GM21381 (cell line): Measurements from ENCODE around the gene LEFTY1.
"Not testable (repeated sequence)": the region's sequence is repeated elsewhere in the genome, so short reads cannot be mapped to it uniquely, and the experiment has no call there.

Experiments
- ATAC-seq: cut with Tn5 transposase; IDR thresholded peaks from one replicate; pipeline ENCODE4 v1.9.1; 2021; ENCODE audit warnings: mild to moderate bottlenecking, moderate library complexity; ENCODE audit not compliant: unreplicated experiment

LEFTY1 gene

GRCh38 chr1:225888898-225889601 lies at the start of gene LEFTY1:
Gene LEFTY1, minus strand, starts transcription at chr1:225889146. Its CDS starts 80 bp downstream, at chr1:225889066.
- no peak for ATAC-seq

GRCh38 chr1:225937048-225937968 lies 48.4 kb upstream of the LEFTY1 start:
- no peak for ATAC-seq

- ATAC-seq: no peak
These were observed 47.6 kb upstream of the LEFTY1 start for GRCh38 chr1:225936523-225936922.

- ATAC-seq: not testable (repeated sequence)
These were observed 47.1 kb upstream of the LEFTY1 start for GRCh38 chr1:225936086-225936485.

GRCh38 chr1:225934711-225935110 lies 45.8 kb upstream of the LEFTY1 start:
- no peak for ATAC-seq

GRCh38 chr1:225933072-225933471 lies 44.1 kb upstream of the LEFTY1 start:
- ATAC-seq: no peak

- no peak for ATAC-seq
These were observed 42.6 kb upstream of the LEFTY1 start for GRCh38 chr1:225931270-225932136.

GRCh38 chr1:225930566-225930965 lies 41.6 kb upstream of the LEFTY1 start:
- no peak for ATAC-seq

GRCh38 chr1:225929462-225929861 lies 40.5 kb upstream of the LEFTY1 start:
- not testable (repeated sequence) for ATAC-seq

- no peak for ATAC-seq
These were observed 39.5 kb upstream of the LEFTY1 start for GRCh38 chr1:225928186-225929175.

GRCh38 chr1:225926551-225927113 lies 37.7 kb upstream of the LEFTY1 start:
- no peak for ATAC-seq

- peak; percentile 97 for ATAC-seq
These were observed 35.0 kb upstream of the LEFTY1 start, which contains the start of gene PYCR2 for GRCh38 chr1:225923692-225924555. Gene PYCR2, minus strand, starts transcription at chr1:225924250. Its CDS starts 140 bp downstream, at chr1:225924110.

GRCh38 chr1:225923381-225923691 lies 34.4 kb upstream of the LEFTY1 start:
- no peak for ATAC-seq

GRCh38 chr1:225921734-225922709 lies 33.1 kb upstream of the LEFTY1 start:
- no peak for ATAC-seq

- ATAC-seq: no peak
These were observed 31.0 kb upstream of the LEFTY1 start for GRCh38 chr1:225919906-225920305.

- no peak for ATAC-seq
These were observed 29.3 kb upstream of the LEFTY1 start for GRCh38 chr1:225918280-225918679.

GRCh38 chr1:225917536-225917935 lies 28.6 kb upstream of the LEFTY1 start:
- ATAC-seq: no peak
